GM19397 (cell line): Measurements from ENCODE around the gene WASF2.

ENCODE experiments used
- ATAC-seq: cut with Tn5 transposase; IDR thresholded peaks from one replicate; pipeline ENCODE4 v1.9.1; 2021; ENCODE audit warnings: mild to moderate bottlenecking, moderate library complexity; ENCODE audit not compliant: unreplicated experiment

WASF2 gene

DNA sequence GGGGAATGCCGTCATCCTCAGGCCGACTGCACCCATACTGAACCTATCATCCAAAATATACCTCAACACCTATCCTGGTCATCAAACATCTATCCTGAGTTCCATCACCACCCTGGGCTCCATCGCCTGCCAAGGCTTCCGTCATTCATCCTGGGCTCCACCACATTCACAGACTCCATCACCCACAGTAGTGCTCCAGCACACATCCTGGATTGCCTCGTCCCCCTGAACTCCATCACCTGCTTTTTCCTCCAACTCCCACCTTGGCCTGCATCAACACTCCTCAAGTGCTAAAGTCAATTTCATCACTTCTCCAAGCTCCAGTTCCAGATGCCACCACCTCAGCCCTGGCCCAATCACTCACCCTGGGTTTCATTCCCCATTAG is 131.0 kb downstream of the WASF2 start:
- no peak for ATAC-seq

- ATAC-seq, result no peak
Observed at GRCh38 chr1:27358038-27358927, 131.7 kb downstream of the WASF2 start.

DNA sequence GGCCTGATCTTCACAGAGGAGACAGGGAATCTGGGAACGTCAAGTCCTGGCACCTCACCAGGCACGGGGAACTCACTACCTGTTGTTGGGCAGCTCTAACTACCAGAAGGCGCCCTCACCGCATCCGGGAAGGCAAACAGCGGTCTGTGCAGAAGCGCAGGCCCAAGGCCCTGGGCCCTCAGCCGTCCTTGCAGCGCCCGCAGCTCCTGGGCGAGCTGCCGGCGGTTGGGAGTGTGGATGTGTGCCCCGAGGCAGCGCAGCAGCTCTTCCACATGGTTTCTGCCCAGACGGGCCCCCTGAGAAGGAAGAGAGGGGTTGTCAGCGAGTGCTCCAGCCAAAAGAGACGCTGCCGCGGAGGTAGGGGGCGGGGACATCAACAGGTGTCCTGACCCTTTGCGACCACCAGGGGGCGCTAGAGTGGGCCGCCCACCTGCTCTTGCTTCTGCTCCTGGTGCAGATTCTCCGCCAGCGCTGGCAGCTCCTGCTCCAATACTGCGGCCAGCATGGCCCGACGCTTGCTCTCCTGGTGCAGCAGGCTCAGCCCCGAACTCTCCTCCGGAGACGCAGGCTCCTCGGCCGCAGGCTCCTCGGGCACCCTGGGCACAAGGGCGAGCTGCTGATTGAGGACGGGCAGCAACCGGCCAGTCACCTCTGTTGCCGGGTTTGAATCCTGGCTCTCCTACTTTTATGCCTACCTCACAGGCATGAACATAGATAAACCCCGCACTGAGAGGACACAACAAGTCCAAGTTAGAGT is 132.5 kb downstream of the WASF2 start:
- ATAC-seq, result no peak

DNA sequence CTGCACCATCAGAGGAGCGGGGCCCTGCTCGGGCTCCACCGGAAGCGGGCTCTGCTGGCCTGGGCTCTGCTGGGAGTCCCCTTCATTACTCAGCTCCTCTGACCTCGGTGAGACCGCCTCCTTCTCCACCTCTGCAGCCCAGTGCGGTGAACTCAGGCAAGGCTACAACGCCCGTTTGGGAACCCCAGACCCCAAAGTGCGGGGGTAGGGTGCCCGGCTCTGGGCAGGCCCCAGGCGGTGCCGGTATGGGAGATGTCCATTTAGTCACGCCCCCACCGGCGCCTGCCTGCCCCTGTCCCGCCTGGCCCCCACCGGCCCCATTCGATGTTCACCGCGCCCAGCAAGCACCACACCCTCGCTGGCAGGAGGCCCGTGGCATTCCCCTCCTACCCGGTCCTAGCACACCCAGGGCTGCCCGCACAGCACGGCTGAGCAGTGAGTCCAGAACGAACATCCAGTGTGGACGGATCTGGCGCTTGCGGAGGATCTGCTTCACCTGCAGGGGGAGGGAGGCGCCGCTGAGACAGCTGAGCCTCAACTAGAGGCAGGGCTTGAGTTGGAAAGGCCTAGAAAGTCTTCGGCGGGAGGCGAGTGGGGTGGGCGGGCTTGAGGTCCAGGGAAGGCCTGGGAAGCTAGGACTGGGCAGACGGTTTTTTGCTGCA is 133.2 kb downstream of the WASF2 start:
- no peak for ATAC-seq

- no peak for ATAC-seq
Observed at GRCh38 chr1:27356277-27356618, 133.7 kb downstream of the WASF2 start.

- ATAC-seq, result no peak
Observed at GRCh38 chr1:27355683-27356082, 134.3 kb downstream of the WASF2 start.
